ENCODE results near the gene RBM38.

GRCh38 chr20:57370316-57370715, 20.9 kb upstream of the RBM38 start:
- TF ChIP-seq CTCF (IDR thresholded peaks at IDR 0.05; ENCODE audit: low read length) (no peak), EZH2phosphoT487 (IDR thresholded peaks at IDR 0.05; ENCODE audit: low read length) (no peak)
